ENCODE data around the gene ARHGEF40. TPM values are rescaled to one million over a fixed set of nuclear protein-coding genes. Genes with fewer than 3 reads are reported as not detected.

The ARHGEF40 gene
- total RNA-seq, 1 experiment from 2014 or later: 2.7 TPM

- Histone ChIP-seq H3K27ac (ENCODE audit: low read length) (no peak overlapping the region), H3K79me2 (ENCODE audit: low read length) (no peaks in the 10 kb centered on the region), H3K9ac (ENCODE audit: low read length) (no peak overlapping the region), H3K36me3 (ENCODE audit: low read depth, low read length) (no peaks in the 10 kb centered on the region), H3K4me3 (ENCODE audit: low read length) (0 out of 2 replicates have a peak overlapping the region, but pooled peaks have one; percentile 72), H3K4me1 (ENCODE audit: insufficient read depth, low read length) (peaks cover 6% of the 10 kb centered on the region; the same call in 1 of the 2 replicates), H4K20me1 (ENCODE audit: low read length) (no peaks in the 10 kb centered on the region), H3K4me2 (ENCODE audit: low read length) (peak overlapping the region; percentile 93; the same call in 1 of the 2 replicates), H3F3A (ENCODE audit: low read length, unreplicated experiment) (no peaks in the 10 kb centered on the region), H3K27me3 (ENCODE audit: low read length) (peaks cover 43% of the 10 kb centered on the region), H3K9me2 (replicated peaks; ENCODE audit: low read length) (no peaks in the 10 kb centered on the region), H2AFZ (ENCODE audit: low read length) (no peak overlapping the region), H3K9me3 (ENCODE audit: low read length) (no peaks in the 10 kb centered on the region)
- ATAC-seq (no peak), DNase-seq (no peak)
- intact Hi-C loops (cut with micrococcal nuclease): no loop called here
- TF ChIP-seq CTCF (conservative IDR thresholded peaks at IDR 0.05; ENCODE audit: low read depth, low read length): no peak
- TF ChIP-seq EZH2phosphoT487 (IDR thresholded peaks at IDR 0.05; ENCODE audit: borderline replicate concordance, low read length): no peak
- TF ChIP-seq EZH2 (IDR thresholded peaks at IDR 0.05; ENCODE audit: low read length, unreplicated experiment): no peak
- ChIA-PET POLR2A (ENCODE audit: unreplicated experiment) (interaction anchor here (0.6 kb wide), 1 partner anchor 14 kb away, joined by 11 read pairs; no protein-coding TSS in a partner anchor), CTCF (interaction anchor here (0.7 kb wide), 1 partner anchor 20 kb away, joined by 3 read pairs; no protein-coding TSS in a partner anchor)
- no TSS peak for BruUV-seq (replicated peaks)
Measured at GRCh38 chr14:21072031-21072473, 1.9 kb downstream of the ARHGEF40 start.

GRCh38 chr14:21072781-21073339, 2.8 kb downstream of the ARHGEF40 start:
- TF ChIP-seq EZH2 (IDR thresholded peaks at IDR 0.05; ENCODE audit: low read length, unreplicated experiment) (no peak), CTCF (conservative IDR thresholded peaks at IDR 0.05; ENCODE audit: low read depth, low read length) (no peak), EZH2phosphoT487 (IDR thresholded peaks at IDR 0.05; ENCODE audit: borderline replicate concordance, low read length) (no peak)
- Histone ChIP-seq H3K27me3 (ENCODE audit: low read length) (peaks cover 36% of the 10 kb centered on the region), H3K27ac (ENCODE audit: low read length) (no peak overlapping the region), H2AFZ (ENCODE audit: low read length) (no peak overlapping the region), H3K9me2 (replicated peaks; ENCODE audit: low read length) (no peaks in the 10 kb centered on the region), H3K36me3 (ENCODE audit: low read depth, low read length) (no peaks in the 10 kb centered on the region), H3K4me2 (ENCODE audit: low read length) (no peak overlapping the region), H3K9me3 (ENCODE audit: low read length) (no peaks in the 10 kb centered on the region), H3F3A (ENCODE audit: low read length, unreplicated experiment) (no peaks in the 10 kb centered on the region), H4K20me1 (ENCODE audit: low read length) (no peaks in the 10 kb centered on the region), H3K4me3 (ENCODE audit: low read length) (no peak overlapping the region), H3K79me2 (ENCODE audit: low read length) (no peaks in the 10 kb centered on the region), H3K4me1 (ENCODE audit: insufficient read depth, low read length) (peaks cover 6% of the 10 kb centered on the region; the same call in 1 of the 2 replicates), H3K9ac (ENCODE audit: low read length) (no peak overlapping the region)
- CTCF ChIA-PET: no interaction called here
- intact Hi-C loops (cut with micrococcal nuclease): no loop called here
- no peak for ATAC-seq
- POLR2A ChIA-PET (ENCODE audit: unreplicated experiment): interaction anchor here (0.6 kb wide), 1 partner anchor 192 kb away, joined by 3 read pairs; no protein-coding TSS in a partner anchor
- DNase-seq: no peak
- no TSS peak for BruUV-seq (replicated peaks)

- DNase-seq (no peak), ATAC-seq (no peak)
- peaks cover 6% of the 10 kb centered on the region; the same call in 1 of the 2 replicates for H3K4me1 ChIP-seq (ENCODE audit: insufficient read depth, low read length)
- no peaks in the 10 kb centered on the region for H3K9me3 ChIP-seq (ENCODE audit: low read length)
- BruUV-seq (replicated peaks): no TSS peak
- POLR2A ChIA-PET (ENCODE audit: unreplicated experiment): no interaction called here
- no peaks in the 10 kb centered on the region for H4K20me1 ChIP-seq (ENCODE audit: low read length)
- no peaks in the 10 kb centered on the region for H3K9me2 ChIP-seq (replicated peaks; ENCODE audit: low read length)
- H3K79me2 ChIP-seq (ENCODE audit: low read length): no peaks in the 10 kb centered on the region
- H2AFZ ChIP-seq (ENCODE audit: low read length): no peak overlapping the region
- intact Hi-C loops (cut with micrococcal nuclease): no loop called here
- H3K27me3 ChIP-seq (ENCODE audit: low read length): peaks cover 29% of the 10 kb centered on the region
- CTCF ChIA-PET: no interaction called here
- H3F3A ChIP-seq (ENCODE audit: low read length, unreplicated experiment): no peaks in the 10 kb centered on the region
- H3K27ac ChIP-seq (ENCODE audit: low read length): no peak overlapping the region
- no peak overlapping the region for H3K9ac ChIP-seq (ENCODE audit: low read length)
- no peak overlapping the region for H3K4me2 ChIP-seq (ENCODE audit: low read length)
- H3K36me3 ChIP-seq (ENCODE audit: low read depth, low read length): no peaks in the 10 kb centered on the region
- TF ChIP-seq EZH2 (IDR thresholded peaks at IDR 0.05; ENCODE audit: low read length, unreplicated experiment): no peak
- TF ChIP-seq CTCF (conservative IDR thresholded peaks at IDR 0.05; ENCODE audit: low read depth, low read length): no peak
- no peak for TF ChIP-seq EZH2phosphoT487 (IDR thresholded peaks at IDR 0.05; ENCODE audit: borderline replicate concordance, low read length)
- H3K4me3 ChIP-seq (ENCODE audit: low read length): no peak overlapping the region
Measured at GRCh38 chr14:21073921-21074320, 3.8 kb downstream of the ARHGEF40 start.
